Lung (tissue), 12 donors: Measurements from ENCODE around the gene GABPB1. TPM values are rescaled to one million over a fixed set of nuclear protein-coding genes. Genes with fewer than 3 reads are reported as not detected.

Experiments used
- ATAC-seq: fragments of 200-7000 bp; cut with Tn5 transposase; one replicate; pipeline ENCODE4 v1.9.1; 2020; ENCODE audit warnings: moderate number of reproducible peaks; ENCODE audit not compliant: insufficient read depth, low FRiP score
- DNase-seq, 3 donors: peaks; one replicate each; pipeline ENCODE4 v3.0.0-alpha.2; 2013 to 2017
- H3K27ac ChIP-seq, 2 donors: one replicate each; pipeline ENCODE4 v1.5.1; 2013; ENCODE audit warnings: mild to moderate bottlenecking in 2 of 2, moderate library complexity in 2 of 2, control low read depth in 1 of 2, inconsistent platforms in 1 of 2, low read depth in 1 of 2, low read length in 1 of 2
- H3K27me3 ChIP-seq, 3 donors: one replicate each; pipeline ENCODE4 v1.5.1; 2013; ENCODE audit warnings: low read length in 2 of 3; ENCODE audit not compliant: control insufficient read depth in 3 of 3, insufficient read depth in 3 of 3
- H3K36me3 ChIP-seq, 4 donors: one replicate each; pipeline ENCODE4 v1.5.1; 2013; ENCODE audit warnings: low read length in 4 of 4, mild to moderate bottlenecking in 1 of 4, moderate library complexity in 1 of 4; ENCODE audit not compliant: control insufficient read depth in 4 of 4, insufficient read depth in 4 of 4
- H3K4me1 ChIP-seq, 5 donors: one replicate each; pipeline ENCODE4 v1.5.1; 2013; ENCODE audit warnings: low read length in 5 of 5, mild to moderate bottlenecking in 2 of 5, moderate library complexity in 1 of 5; ENCODE audit not compliant: control insufficient read depth in 5 of 5, insufficient read depth in 5 of 5
- H3K4me3 ChIP-seq: one replicate; pipeline ENCODE4 v1.5.1; 2013; ENCODE audit warnings: mild to moderate bottlenecking, control low read depth, moderate library complexity
- H3K9ac ChIP-seq, 2 donors: one replicate each; pipeline ENCODE4 v1.5.1; 2013; ENCODE audit warnings: low read length in 2 of 2, control low read depth in 1 of 2; ENCODE audit not compliant: insufficient read depth in 1 of 2
- H3K9me3 ChIP-seq, 4 donors: one replicate each; pipeline ENCODE4 v1.5.1; 2013; ENCODE audit warnings: low read length in 3 of 4, mild to moderate bottlenecking in 1 of 4, moderate library complexity in 1 of 4; ENCODE audit not compliant: control insufficient read depth in 4 of 4, insufficient read depth in 3 of 4
- CTCF ChIP-seq: IDR thresholded peaks from 2 replicates; pipeline ENCODE4 v1.5.1; 2012; ENCODE audit warnings: mild to moderate bottlenecking; ENCODE audit errors: control extremely low read depth, extremely low read depth
- WGBS, 2 donors: extraction: QIAGEN DNeasy Blood & Tissue Kit; methylation state at CpG; one replicate each; pipeline ENCODE4 v1.1.7; 2013; 5-methylcytosine and 5-hydroxymethylcytosine counted together
- polyA plus RNA-seq, 2 donors: library from polyadenylated mRNA; stranded (reverse); fragments of 200-250 nt; gene quantifications; one replicate each; pipeline ENCODE4 v1.2.1, GENCODE V29; 2013
- total RNA-seq, 2 donors: library from RNA; depleted of rRNA in 1 of 2; stranded (reverse); fragments of >200 nt in 1 of 2; gene quantifications; one replicate each; pipeline ENCODE4 v1.2.1, GENCODE V29; 2014 to 2021
- donor health status: control.
- donor health status: control.
- donor health status: Bipolar disorder and iron deficiency.
- donor health status: healthy.
- donor health status: DM: yes; HTN: yes; CAD: no.

The GABPB1 gene
- total and polyA plus RNA-seq, 4 donors, result 6.1 to 42.8 (median 13.6) TPM

- Histone ChIP-seq H3K9ac (no peak overlapping the region), H3K4me3 (no peak overlapping the region), H3K36me3 (no peaks in the 10 kb centered on the region), H3K4me1 (peaks cover 0 to 3% (median 0%) of the 10 kb centered on the region in 5 donors), H3K9me3 (no peaks in the 10 kb centered on the region), H3K27me3 (no peaks in the 10 kb centered on the region), H3K27ac (no peak overlapping the region)
- no peak for DNase-seq
- 37 to 70% methylated on average over 3 of the region's 3 CpGs for WGBS, 2 donors
- no peak for TF ChIP-seq CTCF
- no peak for ATAC-seq
Observed at GRCh38 chr15:50257924-50258323, 97.1 kb downstream of the GABPB1 start.

- no peaks in the 10 kb centered on the region for H3K27me3 ChIP-seq
- no peak for TF ChIP-seq CTCF
- H3K9ac ChIP-seq, result no peak overlapping the region
- no peak for ATAC-seq
- no peaks in the 10 kb centered on the region for H3K9me3 ChIP-seq
- WGBS, 2 donors, result 77 to 86% methylated on average over 8 of the region's 8 CpGs
- no peak overlapping the region for H3K4me3 ChIP-seq
- no peaks in the 10 kb centered on the region for H3K36me3 ChIP-seq
- H3K27ac ChIP-seq, result no peak overlapping the region
- DNase-seq, result no peak
- no peaks in the 10 kb centered on the region for H3K4me1 ChIP-seq
Observed at GRCh38 chr15:50257332-50257731, 97.7 kb downstream of the GABPB1 start.

- DNase-seq (no peak), ATAC-seq (no peak)
- Histone ChIP-seq H3K27me3 (no peaks in the 10 kb centered on the region), H3K27ac (no peak overlapping the region), H3K4me3 (no peak overlapping the region), H3K36me3 (no peaks in the 10 kb centered on the region), H3K9ac (no peak overlapping the region), H3K9me3 (no peaks in the 10 kb centered on the region), H3K4me1 (no peaks in the 10 kb centered on the region)
- TF ChIP-seq CTCF, result no peak
- WGBS, 2 donors, result 51 to 61% methylated on average over 5 of the region's 5 CpGs
Observed at GRCh38 chr15:50256188-50257041, 98.6 kb downstream of the GABPB1 start.
